Spleen (tissue), 11 donors: ENCODE results near the gene CDC20. TPM values are rescaled to one million over a fixed set of nuclear protein-coding genes. Genes with fewer than 3 reads are reported as not detected.

Experiments
- DNase-seq: peaks from one replicate; pipeline ENCODE4 v3.0.0-alpha.2; 2020
- H3K27ac ChIP-seq, 8 donors: fragments of 200-600 bp; sonication (generic) in 7 of 8; 1 replicate in 4 of 8; 2 replicates in 4 of 8; pipeline versions ENCODE4 v1.5.0 to v1.8.0; 2016 to 2021; ENCODE audit warnings: inconsistent platforms in 4 of 8, mild to moderate bottlenecking in 4 of 8, moderate library complexity in 1 of 8
- H3K27me3 ChIP-seq, 7 donors: fragments of 200-600 bp; sonication (generic) in 6 of 7; replicated peaks in 1 of 7; 1 replicate in 4 of 7; 2 replicates in 3 of 7; pipeline versions ENCODE4 v1.5.0 to v1.8.0; 2016 to 2021; ENCODE audit warnings: inconsistent platforms in 3 of 7, mild to moderate bottlenecking in 1 of 7
- H3K36me3 ChIP-seq, 6 donors: fragments of 200-600 bp; sonication (generic) in 5 of 6; 1 replicate in 4 of 6; 2 replicates in 2 of 6; pipeline versions ENCODE4 v1.5.0 to v1.8.0; 2016 to 2021; ENCODE audit warnings: inconsistent platforms in 2 of 6
- H3K4me1 ChIP-seq, 6 donors: fragments of 200-600 bp; sonication (generic) in 5 of 6; 1 replicate in 3 of 6; 2 replicates in 3 of 6; pipeline versions ENCODE4 v1.5.0 to v1.8.0; 2016 to 2021; ENCODE audit warnings: inconsistent platforms in 3 of 6
- H3K4me3 ChIP-seq, 8 donors: fragments of 200-600 bp; sonication (generic) in 7 of 8; 1 replicate in 4 of 8; 2 replicates in 4 of 8; pipeline versions ENCODE4 v1.5.0 to v1.8.0; 2016 to 2021; ENCODE audit warnings: inconsistent platforms in 4 of 8, mild to moderate bottlenecking in 4 of 8, moderate library complexity in 2 of 8
- H3K9me3 ChIP-seq, 8 donors: fragments of 200-600 bp; sonication (generic) in 7 of 8; 1 replicate in 4 of 8; 2 replicates in 4 of 8; pipeline versions ENCODE4 v1.5.0 to v1.8.0; 2016 to 2021; ENCODE audit warnings: inconsistent platforms in 4 of 8
- CTCF ChIP-seq, 11 experiments: fragments of 200-600 bp in 7 of 11; fragments of 450-650 bp in 4 of 11; sonication (generic) in 4 of 11; IDR thresholded peaks in 8 of 11; conservative IDR thresholded peaks in 3 of 11; 1 replicate in 7 of 11; 2 replicates in 4 of 11; pipeline versions ENCODE4 v1.4.0 to v1.8.0; 2016 to 2021; ENCODE audit warnings: antibody characterized with exemption in 11 of 11, inconsistent platforms in 4 of 11, mild to moderate bottlenecking in 1 of 11
- POLR2A ChIP-seq, 3 donors: fragments of 450-650 bp; IDR thresholded peaks; one replicate each; pipeline ENCODE4 v1.5.1; 2017; ENCODE audit warnings: antibody characterized with exemption in 3 of 3, mild to moderate bottlenecking in 1 of 3
- POLR2AphosphoS5 ChIP-seq, 3 donors: sonication (generic); formaldehyde crosslinking; IDR thresholded peaks; one replicate each; pipeline ENCODE4 v1.5.1; 2017; ENCODE audit warnings: antibody characterized with exemption in 3 of 3
- WGBS, 5 donors: extraction: QIAGEN DNeasy Blood & Tissue Kit in 3 of 5; methylation state at CpG; one replicate each; pipeline versions ENCODE4 v1.1.5 to v1.1.7; 2013 to 2018; 5-methylcytosine and 5-hydroxymethylcytosine counted together
- intact Hi-C: fragments of 100-400 bp; cut with DNase I; formaldehyde crosslinking; loops from one replicate; pipeline ENCODE4 v1.15.0; 2023; ENCODE audit warnings: low total_unique reads
- polyA plus RNA-seq, 3 donors: library from polyadenylated mRNA; stranded (reverse); fragments of 200-250 nt; gene quantifications; one replicate each; pipeline ENCODE4 v1.2.1, GENCODE V29; 2013
- total RNA-seq, 7 donors: library from RNA; depleted of rRNA in 3 of 7; stranded (reverse); fragments of >200 nt in 3 of 7; fragmentation: NEBNext Ultra II Directional in 4 of 7; extraction: Animal tissue kit (Norgen Biotek cat#: 25700) in 4 of 7; gene quantifications; one replicate each; pipeline versions ENCODE4 v1.1.0 to v1.2.1, GENCODE V29; 2016 to 2021
- donor health status: healthy with polysubstance abuse.
- donor health status: DM: no; HTN: no; CAD: no; lungs with moderate emphysema.
- donor health status: DM: no; HTN: no; CAD: no.
- donor health status: Bipolar disorder and iron deficiency.
- donor health status: healthy.
- donor health status: DM: no; HTN: no; CAD: no.
- donor health status: DM: yes; HTN: yes; CAD: no.

CDC20 gene
- total and polyA plus RNA-seq, 10 donors = 2.1 to 25.9 (median 10.4) TPM

- TF ChIP-seq POLR2A (IDR thresholded peaks at IDR 0.05) (no peak), POLR2AphosphoS5 (IDR thresholded peaks at IDR 0.05) (no peak), CTCF (IDR thresholded peaks at IDR 0.05 in 8 of 11, conservative IDR thresholded peaks at IDR 0.05 in 3 of 11) (no peak)
- intact Hi-C loops = no loop called here
- no peak overlapping the region for H3K27ac ChIP-seq
- H3K27me3 ChIP-seq = no peaks in the 10 kb centered on the region
- 83 to 92% (median 88%) methylated on average over 6 of the region's 6 CpGs for WGBS, 5 donors
- H3K36me3 ChIP-seq = no peaks in the 10 kb centered on the region
- no peak overlapping the region for H3K4me3 ChIP-seq
- no peak for DNase-seq
- H3K4me1 ChIP-seq = no peaks in the 10 kb centered on the region
- H3K9me3 ChIP-seq = no peaks in the 10 kb centered on the region
Observed at GRCh38 chr1:43339584-43340232, 19.1 kb upstream of the CDC20 start.

- H3K4me1 ChIP-seq = no peaks in the 10 kb centered on the region
- H3K27me3 ChIP-seq = no peaks in the 10 kb centered on the region
- H3K4me3 ChIP-seq = no peak overlapping the region
- intact Hi-C loops = no loop called here
- TF ChIP-seq POLR2AphosphoS5 (IDR thresholded peaks at IDR 0.05) (no peak), POLR2A (IDR thresholded peaks at IDR 0.05) (no peak), CTCF (IDR thresholded peaks at IDR 0.05 in 8 of 11, conservative IDR thresholded peaks at IDR 0.05 in 3 of 11) (no peak)
- WGBS, 5 donors = 76 to 86% (median 83%) methylated on average over 1 of the region's 1 CpG
- H3K36me3 ChIP-seq = no peaks in the 10 kb centered on the region
- no peak overlapping the region for H3K27ac ChIP-seq
- no peak for DNase-seq
- no peaks in the 10 kb centered on the region for H3K9me3 ChIP-seq
Observed at GRCh38 chr1:43340559-43340958, 18.2 kb upstream of the CDC20 start.

DNA sequence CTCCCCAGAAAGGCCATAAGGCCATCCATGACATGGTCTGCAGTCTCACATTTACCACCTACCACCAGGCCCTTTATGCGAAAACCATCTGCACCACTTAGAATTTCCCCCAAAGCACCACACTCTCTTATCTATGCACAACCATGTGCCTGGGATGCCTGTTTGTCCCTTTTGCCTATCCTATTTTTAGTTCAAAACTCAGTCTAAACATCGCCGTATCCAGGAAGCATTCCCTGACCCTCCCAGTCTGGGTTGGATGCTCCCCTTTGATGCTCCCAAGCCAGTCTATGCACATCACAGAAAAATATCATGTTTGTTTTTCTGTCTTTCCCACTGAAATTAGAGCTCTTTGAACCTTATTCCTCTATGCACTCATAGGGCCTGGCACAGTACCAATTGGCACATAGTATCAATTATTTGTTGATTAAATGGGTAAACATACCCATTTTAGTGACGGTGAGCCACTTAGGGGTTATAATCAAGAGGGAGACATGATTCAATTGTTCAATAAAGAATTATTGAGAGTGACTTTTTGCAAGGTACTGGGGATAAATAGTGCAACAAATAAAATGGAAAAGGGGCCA lies 14.4 kb upstream of the CDC20 start:
- intact Hi-C loops = no loop called here

More for the DNA sequence above, 14.4 kb upstream of the CDC20 start:
- 69 to 89% (median 86%) methylated on average over 4 of the region's 4 CpGs for WGBS, 5 donors
- H3K27ac ChIP-seq = no peak overlapping the region
- H3K27me3 ChIP-seq = no peaks in the 10 kb centered on the region
- H3K9me3 ChIP-seq = no peaks in the 10 kb centered on the region
- no peak for DNase-seq
- H3K4me3 ChIP-seq = no peak overlapping the region
- no peaks in the 10 kb centered on the region for H3K36me3 ChIP-seq
- TF ChIP-seq POLR2AphosphoS5 (IDR thresholded peaks at IDR 0.05) (no peak), CTCF (IDR thresholded peaks at IDR 0.05 in 8 of 11, conservative IDR thresholded peaks at IDR 0.05 in 3 of 11) (no peak), POLR2A (IDR thresholded peaks at IDR 0.05) (no peak)
- peaks cover 0 to under 1% (median 0%) of the 10 kb centered on the region in 6 donors for H3K4me1 ChIP-seq
